Memory B cell (primary cell): ENCODE measurements around the gene S1PR5.
A peak's percentile ranks its signal among the peaks of the same experiment; 100 is the strongest.
"Not testable (repeated sequence)": the region's sequence is repeated elsewhere in the genome, so short reads cannot be mapped to it uniquely, and the experiment has no call there.

ENCODE experiments used
- ATAC-seq: fragments of 150-1000 bp; cut with Tn5 transposase; 2 replicates; pipeline ENCODE4 v1.10.0; 2021; ENCODE audit warnings: low read depth, mild to moderate bottlenecking, moderate library complexity
- DNase-seq, 2 donors: peaks; one replicate each; pipeline ENCODE4 v3.0.0; 2022; ENCODE audit warnings: low spot score in 2 of 2
- H3K27ac Mint-ChIP-seq: one replicate; pipeline ENCODE4 v1.8.0; 2022; ENCODE audit warnings: mild to moderate bottlenecking, moderate library complexity, mixed read lengths
- H3K27me3 Mint-ChIP-seq: one replicate; pipeline ENCODE4 v1.8.0; 2022; ENCODE audit warnings: mixed read lengths
- H3K36me3 Mint-ChIP-seq: one replicate; pipeline ENCODE4 v1.8.0; 2022; ENCODE audit warnings: mild to moderate bottlenecking, mixed read lengths
- H3K4me1 Mint-ChIP-seq: one replicate; pipeline ENCODE4 v1.8.0; 2022; ENCODE audit warnings: mixed read lengths
- H3K4me3 Mint-ChIP-seq: one replicate; pipeline ENCODE4 v1.8.0; 2022; ENCODE audit warnings: mild to moderate bottlenecking, moderate library complexity, mixed read lengths
- H3K9me3 Mint-ChIP-seq: one replicate; pipeline ENCODE4 v1.8.0; 2022; ENCODE audit warnings: mixed read lengths

The S1PR5 gene

DNA sequence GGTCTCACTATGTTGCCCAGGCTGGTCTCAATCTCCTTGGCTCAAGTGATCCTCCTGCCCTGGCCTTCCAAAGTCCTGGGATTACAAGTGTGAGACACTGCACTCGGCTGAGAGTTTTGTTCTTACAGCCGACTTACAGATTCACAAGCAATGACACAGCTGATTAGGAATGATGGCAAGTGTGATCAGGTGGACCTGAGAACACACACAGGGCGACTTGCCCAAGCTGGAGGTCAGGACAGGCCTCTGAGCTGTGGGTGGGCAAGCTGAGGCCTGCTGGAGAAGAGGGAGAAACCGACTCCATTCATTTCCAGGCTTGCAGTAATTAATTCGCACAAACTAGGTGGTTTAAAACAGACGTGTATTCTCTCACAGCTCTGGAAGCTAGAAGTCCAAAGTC lies 18.4 kb upstream of the S1PR5 start:
- Mint-ChIP-seq H3K36me3 (peaks cover 2% of the 10 kb centered on the region), H3K4me1 (no peaks in the 10 kb centered on the region), H3K27me3 (peaks cover 8% of the 10 kb centered on the region), H3K4me3 (no peak overlapping the region), H3K9me3 (no peaks in the 10 kb centered on the region), H3K27ac (no peak overlapping the region)
- ATAC-seq (no peak), DNase-seq (no peak)

DNA sequence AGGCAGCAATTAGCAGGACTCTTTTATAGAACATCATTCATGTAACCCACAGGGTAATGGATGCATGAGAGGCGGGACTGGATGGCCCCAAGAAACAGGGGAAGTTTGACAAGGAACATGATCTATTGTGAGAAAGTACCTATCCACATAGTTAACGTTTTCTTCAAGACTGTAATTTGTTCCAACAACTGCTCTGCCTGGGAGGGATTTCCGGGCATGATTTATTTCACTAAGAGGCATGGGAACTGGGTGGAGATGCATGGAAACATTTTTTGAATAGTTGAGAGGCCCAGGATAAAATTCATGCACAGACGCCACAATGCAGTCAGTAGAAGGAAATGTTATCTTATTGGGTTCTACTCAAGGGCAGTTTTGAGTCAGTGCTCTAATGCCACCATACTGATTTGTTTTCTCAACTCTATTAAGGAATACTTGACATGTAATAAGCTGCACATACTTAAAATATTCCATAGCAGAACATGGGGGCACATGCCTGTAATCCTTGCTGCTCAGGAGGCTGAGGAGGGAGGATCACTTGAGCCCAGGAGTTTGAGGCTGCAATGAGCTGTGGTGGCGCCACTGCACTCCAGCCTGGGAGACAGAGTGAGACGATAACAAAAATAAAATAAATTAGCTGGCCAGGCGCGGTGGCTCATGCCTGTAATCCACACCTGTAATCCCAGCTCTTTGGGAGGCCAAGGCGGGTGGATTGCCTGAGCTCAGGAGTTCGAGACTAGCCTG lies 16.6 kb upstream of the S1PR5 start:
- Mint-ChIP-seq H3K36me3 (peaks cover 2% of the 10 kb centered on the region), H3K27ac (no peak overlapping the region), H3K27me3 (peaks cover 4% of the 10 kb centered on the region), H3K9me3 (no peaks in the 10 kb centered on the region), H3K4me1 (no peaks in the 10 kb centered on the region), H3K4me3 (no peak overlapping the region)
- DNase-seq (no peak), ATAC-seq (no peak)

- no peaks in the 10 kb centered on the region for H3K4me1 Mint-ChIP-seq
- no peak for ATAC-seq
- no peak overlapping the region for H3K4me3 Mint-ChIP-seq
- H3K9me3 Mint-ChIP-seq, result no peaks in the 10 kb centered on the region
- peaks cover 2% of the 10 kb centered on the region for H3K36me3 Mint-ChIP-seq
- H3K27me3 Mint-ChIP-seq, result peaks cover 4% of the 10 kb centered on the region
- no peak overlapping the region for H3K27ac Mint-ChIP-seq
- DNase-seq, result no peak
Observed at GRCh38 chr19:10532457-10532856, 15.2 kb upstream of the S1PR5 start.

GRCh38 chr19:10526887-10527286 lies 9.6 kb upstream of the S1PR5 start:
- not testable (repeated sequence) for H3K4me3 Mint-ChIP-seq, H3K27ac Mint-ChIP-seq, H3K9me3 Mint-ChIP-seq, H3K4me1 Mint-ChIP-seq, DNase-seq, ATAC-seq, H3K36me3 Mint-ChIP-seq, H3K27me3 Mint-ChIP-seq

DNA sequence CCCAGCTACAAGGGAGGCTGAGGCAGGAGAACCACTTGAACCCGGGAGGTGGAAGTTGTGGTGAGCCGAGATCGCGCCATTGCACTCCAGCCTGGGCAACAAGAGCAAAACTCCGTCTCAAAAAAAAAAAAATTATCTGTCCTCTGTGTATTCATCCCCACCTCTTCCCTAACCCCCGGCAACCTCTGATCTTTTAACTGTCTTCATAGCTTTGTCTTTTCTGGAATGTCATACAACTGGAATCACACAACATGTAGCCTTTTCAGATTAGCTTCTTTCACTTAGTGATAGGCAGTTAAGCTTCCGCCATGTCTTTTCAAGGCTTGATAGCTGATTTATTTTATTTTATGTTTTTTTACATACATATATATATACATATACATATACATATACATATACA lies 8.4 kb upstream of the S1PR5 start:
- H3K27ac Mint-ChIP-seq, result no peak overlapping the region
- ATAC-seq, result no peak
- no peaks in the 10 kb centered on the region for H3K9me3 Mint-ChIP-seq
- H3K36me3 Mint-ChIP-seq, result no peaks in the 10 kb centered on the region
- DNase-seq, result no peak
- H3K27me3 Mint-ChIP-seq, result peaks cover 4% of the 10 kb centered on the region
- H3K4me3 Mint-ChIP-seq, result no peak overlapping the region
- H3K4me1 Mint-ChIP-seq, result no peaks in the 10 kb centered on the region

DNA sequence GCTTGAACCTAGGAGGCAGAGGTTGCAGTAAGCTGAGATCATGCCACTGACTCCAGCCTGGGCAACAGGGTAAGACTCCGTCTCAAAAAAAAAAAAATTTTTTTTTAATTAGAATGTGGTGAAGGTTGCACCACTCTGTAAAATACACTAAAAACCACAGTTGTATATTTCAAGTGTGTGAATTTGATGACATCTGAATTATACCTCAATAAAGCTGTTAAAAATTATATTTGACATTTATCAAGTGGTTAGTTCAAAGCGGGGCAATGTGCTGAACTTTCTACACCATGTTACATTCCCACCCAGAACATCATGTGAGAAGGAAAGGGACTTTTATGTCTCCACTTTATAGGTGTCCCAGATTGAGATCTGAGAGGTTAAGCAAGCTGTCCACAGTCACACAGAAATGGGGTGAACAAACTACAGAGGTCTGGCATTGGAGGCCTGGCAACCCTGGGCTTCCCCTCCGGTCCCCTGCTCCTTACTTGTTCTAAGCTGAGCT lies 5.9 kb upstream of the S1PR5 start:
- Mint-ChIP-seq H3K27me3 (peaks cover 17% of the 10 kb centered on the region), H3K4me3 (no peak overlapping the region), H3K36me3 (no peaks in the 10 kb centered on the region), H3K9me3 (no peaks in the 10 kb centered on the region), H3K27ac (no peak overlapping the region), H3K4me1 (peaks cover 10% of the 10 kb centered on the region)
- ATAC-seq, result no peak
- no peak for DNase-seq

DNA sequence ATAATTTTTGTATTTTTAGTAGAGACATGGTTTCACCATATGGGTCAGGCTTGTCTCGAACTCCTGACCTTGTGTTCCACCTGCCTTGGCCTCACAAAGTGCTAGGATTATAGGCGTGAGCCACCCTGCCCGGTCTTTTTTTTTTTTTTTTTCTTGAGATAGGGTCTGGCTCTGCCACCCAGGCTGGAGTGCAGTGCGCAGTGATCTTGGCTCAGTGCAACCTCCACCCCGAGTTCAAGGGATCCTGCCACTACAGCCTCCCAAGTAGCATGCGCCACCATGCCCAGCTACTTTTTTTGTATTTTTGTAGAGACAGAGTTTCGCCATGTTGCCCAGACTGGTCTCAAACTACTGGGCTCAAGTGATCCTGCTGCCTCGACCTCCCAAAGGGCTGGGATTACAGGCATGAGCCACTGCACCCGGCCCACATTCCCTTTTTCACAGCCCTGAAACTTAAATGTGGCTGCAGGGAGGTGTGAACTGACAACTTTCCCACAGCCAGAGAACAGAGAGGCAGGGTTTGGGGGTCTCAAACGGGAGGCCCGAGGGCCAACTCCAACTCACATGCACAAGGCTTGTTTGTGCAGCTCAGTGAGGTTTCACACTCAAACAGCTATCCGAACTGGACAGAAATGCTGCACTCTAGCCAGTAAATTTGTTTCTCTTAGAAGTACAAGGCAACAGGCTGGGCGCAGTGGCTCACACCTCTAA lies 4.4 kb upstream of the S1PR5 start:
- no peak overlapping the region for H3K4me3 Mint-ChIP-seq
- H3K4me1 Mint-ChIP-seq, result peaks cover 17% of the 10 kb centered on the region
- peaks cover 23% of the 10 kb centered on the region for H3K27me3 Mint-ChIP-seq
- no peak overlapping the region for H3K27ac Mint-ChIP-seq
- DNase-seq (no peak), ATAC-seq (no peak)
- no peaks in the 10 kb centered on the region for H3K9me3 Mint-ChIP-seq
- no peaks in the 10 kb centered on the region for H3K36me3 Mint-ChIP-seq

DNA sequence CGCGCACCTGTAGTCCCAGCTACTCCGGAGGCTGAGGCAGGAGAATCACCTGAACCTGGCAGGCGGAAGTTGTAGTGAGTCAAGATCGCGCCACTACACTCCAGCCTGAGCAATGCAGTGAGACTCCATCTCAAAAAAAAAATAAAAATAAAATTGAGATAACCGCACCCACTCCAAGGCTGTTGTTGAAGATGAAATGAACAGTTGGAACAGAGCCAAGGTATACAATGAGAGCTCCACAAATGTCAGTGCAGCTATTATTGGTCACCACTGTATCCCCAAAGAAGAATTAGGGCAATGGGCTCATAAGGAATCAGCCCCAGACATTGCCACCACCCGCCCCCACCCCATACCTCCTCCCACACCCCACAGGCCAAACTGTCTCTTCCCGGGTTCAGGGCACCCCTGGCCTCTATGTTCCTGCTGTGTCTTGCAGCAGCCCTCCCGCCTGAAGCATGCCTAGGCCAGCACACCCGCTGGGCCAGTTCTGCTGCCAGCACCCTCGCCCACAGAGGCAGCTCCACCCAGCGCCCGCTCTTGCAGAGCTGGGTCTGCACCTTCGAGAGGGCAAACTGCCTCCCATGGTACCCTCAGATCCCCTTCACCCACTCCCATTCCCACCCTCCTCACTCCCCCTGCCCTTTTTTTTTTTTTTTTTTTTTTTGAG lies 3.5 kb upstream of the S1PR5 start:
- ATAC-seq, result no peak

DNA sequence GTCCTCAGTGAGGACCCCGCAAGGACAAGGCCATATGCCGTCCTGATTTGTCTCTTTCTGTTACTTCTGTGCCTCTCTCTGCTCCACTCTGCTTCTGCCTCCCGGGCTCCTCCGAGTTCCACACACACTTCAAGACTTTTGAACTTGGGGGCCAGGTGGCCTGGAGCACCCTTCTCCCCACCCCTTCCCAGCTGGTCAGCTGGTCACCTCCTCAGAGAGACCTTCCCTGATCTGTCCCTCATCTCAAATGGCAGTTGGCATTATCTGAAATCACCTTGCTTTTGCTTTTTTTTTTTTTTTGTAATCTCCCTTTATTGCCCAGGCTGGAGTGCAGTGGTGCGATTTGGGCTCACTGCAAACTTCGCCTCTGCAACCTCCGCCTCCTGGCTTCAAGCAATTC lies 2.2 kb upstream of the S1PR5 start:
- Mint-ChIP-seq H3K27ac (no peak overlapping the region), H3K27me3 (peaks cover 30% of the 10 kb centered on the region), H3K4me3 (peak overlapping the region; percentile 42), H3K36me3 (no peaks in the 10 kb centered on the region), H3K4me1 (peaks cover 17% of the 10 kb centered on the region), H3K9me3 (no peaks in the 10 kb centered on the region)
- ATAC-seq (no peak), DNase-seq (no peak)

More for the DNA sequence above, 3.5 kb upstream of the S1PR5 start:
- Mint-ChIP-seq H3K27me3 (peaks cover 28% of the 10 kb centered on the region), H3K36me3 (no peaks in the 10 kb centered on the region), H3K27ac (no peak overlapping the region), H3K9me3 (no peaks in the 10 kb centered on the region), H3K4me1 (peaks cover 17% of the 10 kb centered on the region), H3K4me3 (no peak overlapping the region)
- no peak for DNase-seq

DNA sequence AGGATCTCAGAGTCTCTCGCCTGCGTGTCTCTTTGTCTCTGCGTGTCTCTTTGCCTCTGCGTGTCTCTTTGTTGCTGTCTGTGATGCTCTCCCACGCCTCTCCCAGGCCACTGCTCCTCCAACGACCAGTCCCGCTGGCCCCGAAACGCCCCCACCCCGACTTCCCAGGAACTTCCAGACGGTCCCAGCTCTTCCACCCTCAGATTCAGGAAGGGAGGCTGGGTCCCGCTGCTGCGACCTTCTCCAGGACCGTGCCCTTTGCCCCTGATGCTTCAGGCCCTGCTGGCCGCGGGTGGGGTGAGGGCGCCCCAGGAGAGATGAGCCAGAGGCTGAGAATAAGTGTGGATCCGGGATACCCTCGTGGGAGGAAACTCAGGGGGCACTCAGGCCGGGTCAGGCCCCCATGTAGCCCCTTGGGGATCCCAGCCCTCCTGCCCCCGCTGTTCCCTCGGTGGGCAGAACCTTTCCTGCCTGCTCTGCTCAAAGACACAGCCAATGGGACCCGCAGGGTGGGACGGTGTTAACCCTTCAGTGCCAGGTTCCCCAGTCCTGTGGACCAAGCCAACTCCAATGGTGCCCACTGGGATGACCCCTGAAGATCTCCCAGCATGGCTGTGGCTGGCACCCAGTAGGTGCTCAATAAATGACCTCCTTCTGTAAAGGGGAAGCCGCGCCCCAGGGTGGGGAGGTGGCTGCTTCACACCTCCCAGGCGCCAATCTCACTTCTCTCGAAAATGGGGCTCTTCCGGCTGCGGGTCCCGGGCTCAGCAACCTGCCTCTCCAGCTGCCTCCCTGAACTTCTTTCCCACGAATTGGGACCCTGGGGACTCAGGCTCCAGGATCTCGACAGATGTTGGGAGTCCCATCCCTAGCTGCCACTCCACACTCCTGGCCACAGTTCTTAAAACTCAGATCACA lies 1.5 kb upstream of the S1PR5 start:
- H3K4me1 Mint-ChIP-seq, result peaks cover 20% of the 10 kb centered on the region
- peaks cover 32% of the 10 kb centered on the region for H3K27me3 Mint-ChIP-seq
- H3K27ac Mint-ChIP-seq, result no peak overlapping the region
- no peaks in the 10 kb centered on the region for H3K9me3 Mint-ChIP-seq
- ATAC-seq, result peak; percentile 62
- no peaks in the 10 kb centered on the region for H3K36me3 Mint-ChIP-seq
- peak overlapping the region; percentile 42 for H3K4me3 Mint-ChIP-seq
- DNase-seq, result no peak

DNA sequence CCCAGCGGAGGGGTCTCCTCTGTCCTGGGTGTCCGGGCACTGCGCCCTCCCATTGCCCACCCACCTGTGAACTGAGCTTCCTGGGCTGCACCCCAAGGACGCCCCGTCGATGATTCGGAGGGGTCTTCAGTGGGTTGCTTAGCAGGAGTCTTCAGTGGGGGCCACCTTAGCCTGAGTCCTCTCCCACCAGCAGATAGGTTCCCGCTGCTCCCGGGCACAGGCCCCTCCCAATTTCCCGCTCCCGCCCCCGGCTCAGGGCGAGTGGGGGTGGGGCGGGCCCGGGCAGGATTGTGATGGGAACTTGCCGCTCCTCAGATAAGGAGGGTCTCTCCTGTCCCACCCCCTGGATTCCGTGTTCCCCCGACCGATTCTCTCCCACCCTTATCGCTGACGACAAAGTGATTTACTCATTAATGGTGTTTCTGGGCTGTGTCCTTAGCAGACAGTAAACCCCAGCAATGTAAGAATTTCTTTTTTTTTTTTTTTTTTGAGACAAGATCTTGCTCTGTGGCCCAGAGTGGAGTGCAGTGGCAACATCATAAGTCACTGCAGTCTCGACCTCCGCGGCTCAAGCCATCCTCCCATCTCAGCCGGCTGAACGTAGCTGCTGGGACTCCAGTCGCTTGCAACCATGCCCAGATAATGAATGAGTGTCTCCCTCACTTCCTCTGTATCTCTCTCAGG lies 655 bp upstream of the S1PR5 start:
- Mint-ChIP-seq H3K4me3 (peak overlapping the region; percentile 45), H3K4me1 (peaks cover 20% of the 10 kb centered on the region), H3K36me3 (no peaks in the 10 kb centered on the region), H3K9me3 (no peaks in the 10 kb centered on the region), H3K27me3 (peaks cover 39% of the 10 kb centered on the region), H3K27ac (no peak overlapping the region)
- no peak for DNase-seq
- peak; percentile 55 for ATAC-seq

GRCh38 chr19:10516671-10517286 lies 468 bp downstream of the S1PR5 start:
- no peak for DNase-seq
- peaks cover 20% of the 10 kb centered on the region for H3K4me1 Mint-ChIP-seq
- ATAC-seq, result no peak
- peak overlapping the region; percentile 10 for H3K4me3 Mint-ChIP-seq
- H3K27me3 Mint-ChIP-seq, result peaks cover 39% of the 10 kb centered on the region
- no peak overlapping the region for H3K27ac Mint-ChIP-seq
- no peaks in the 10 kb centered on the region for H3K36me3 Mint-ChIP-seq
- no peaks in the 10 kb centered on the region for H3K9me3 Mint-ChIP-seq

DNA sequence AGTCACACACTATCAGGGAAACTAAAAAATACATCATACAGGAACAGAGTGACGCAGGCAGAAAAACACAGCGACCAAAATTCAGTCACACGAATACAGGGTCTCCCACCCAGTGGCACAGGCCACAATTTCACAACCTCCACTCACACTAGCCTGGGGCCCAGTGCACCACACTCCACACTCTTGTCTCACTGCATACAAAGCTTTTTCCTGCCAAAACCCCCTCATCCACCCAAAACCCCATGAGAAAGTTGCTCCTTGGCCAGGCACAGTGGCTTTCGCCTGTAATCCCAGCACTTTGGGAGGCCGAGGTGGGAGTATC lies 1.2 kb downstream of the S1PR5 start:
- DNase-seq, result no peak
- H3K36me3 Mint-ChIP-seq, result no peaks in the 10 kb centered on the region
- H3K9me3 Mint-ChIP-seq, result no peaks in the 10 kb centered on the region
- H3K4me1 Mint-ChIP-seq, result peaks cover 20% of the 10 kb centered on the region
- ATAC-seq, result no peak
- peaks cover 41% of the 10 kb centered on the region for H3K27me3 Mint-ChIP-seq
- H3K27ac Mint-ChIP-seq, result no peak overlapping the region
- no peak overlapping the region for H3K4me3 Mint-ChIP-seq
